IPS-NIHi7 (cell line): ENCODE data around the gene TMPRSS3.

Source experiments
- DNase-seq: peaks from one replicate; pipeline ENCODE4 v3.0.0; 2012; ENCODE audit warnings: mixed read lengths; ENCODE audit errors: extremely low spot score

The TMPRSS3 gene

GRCh38 chr21:42350927-42351426 is 44.9 kb downstream of the TMPRSS3 start, which contains the start of gene TFF2:
Gene TFF2 (minus strand): TSS chr21:42350994. CDS start chr21:42350957, 37 bp downstream.
- no peak for DNase-seq

GRCh38 chr21:42350318-42350910 is 45.4 kb downstream of the TMPRSS3 start:
- DNase-seq = no peak

- no peak for DNase-seq
Observed at GRCh38 chr21:42349420-42350317, 46.2 kb downstream of the TMPRSS3 start.

DNA sequence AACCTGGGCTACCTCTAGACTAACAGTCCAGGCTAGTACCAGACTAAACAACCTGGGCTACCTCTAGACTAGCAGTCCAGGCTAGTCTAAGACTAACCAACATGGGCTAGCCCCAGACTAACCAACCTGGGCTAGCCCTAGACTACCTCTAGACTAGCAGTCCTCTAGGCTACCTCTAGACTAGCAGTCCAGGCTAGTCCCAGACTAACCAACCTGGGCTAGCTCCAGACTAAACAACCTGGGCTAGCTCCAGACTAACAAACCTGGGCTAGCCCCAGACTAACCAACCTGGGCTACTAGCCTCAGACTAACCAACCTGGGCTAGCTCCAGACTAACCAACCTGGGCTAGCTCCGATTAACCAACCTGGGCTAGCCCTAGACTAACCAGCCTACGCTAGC is 47.1 kb downstream of the TMPRSS3 start:
- no peak for DNase-seq

DNA sequence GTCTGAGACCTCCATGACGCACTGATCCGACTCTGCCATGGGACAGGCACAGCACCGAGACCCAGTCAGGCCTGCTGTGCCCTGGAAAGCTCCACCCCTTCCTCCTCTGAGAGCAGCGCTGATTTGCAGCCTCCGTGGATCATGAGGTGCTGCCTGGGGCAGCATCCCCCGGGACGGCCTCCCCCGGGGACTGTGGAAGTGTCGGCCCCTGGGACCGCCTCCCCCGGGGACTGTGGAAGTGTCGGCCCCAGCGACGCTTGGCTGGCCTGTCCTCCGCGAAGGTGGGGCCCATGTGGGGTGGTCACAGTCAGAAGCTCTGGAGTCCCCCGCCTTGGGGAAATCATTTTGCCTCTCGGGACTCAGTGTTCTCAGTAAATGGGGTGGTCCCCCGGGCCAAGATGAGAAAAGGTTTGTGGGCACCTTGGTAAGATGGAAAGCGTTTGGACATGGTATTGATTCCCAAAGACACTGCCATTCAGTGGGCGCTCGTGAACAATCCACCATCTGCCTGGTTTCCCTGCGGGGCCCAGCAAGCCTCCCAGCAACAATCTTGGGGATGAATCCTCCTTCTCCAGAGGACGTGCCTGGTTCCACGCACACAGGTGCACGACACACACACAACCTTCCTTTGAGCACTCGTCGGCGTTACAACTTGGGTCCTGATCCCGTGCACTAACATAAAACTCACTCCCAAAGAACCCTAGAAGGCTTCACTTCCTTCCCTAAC is 48.1 kb downstream of the TMPRSS3 start:
- DNase-seq = no peak

GRCh38 chr21:42346866-42347600 is 48.8 kb downstream of the TMPRSS3 start:
- no peak for DNase-seq

DNA sequence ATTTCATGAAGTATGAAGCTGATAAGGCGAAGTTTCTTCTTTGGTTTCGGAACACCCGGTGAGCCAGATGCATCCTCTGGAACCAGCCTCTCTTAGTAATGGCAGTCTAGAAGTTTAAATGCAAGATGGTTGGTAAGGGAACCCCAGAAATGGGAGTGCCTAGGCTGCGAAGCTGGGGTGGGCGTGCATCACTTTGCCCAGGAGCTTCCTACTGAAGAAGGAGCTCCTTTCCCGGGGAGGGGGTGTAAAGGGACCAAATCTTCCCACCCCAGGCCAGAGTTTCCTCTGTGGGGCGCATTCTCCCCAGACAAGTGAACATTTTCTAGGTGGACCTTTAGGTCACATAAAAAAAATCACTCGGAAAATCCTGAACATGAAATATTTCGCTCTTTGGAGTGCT is 49.4 kb downstream of the TMPRSS3 start:
- DNase-seq = no peak

GRCh38 chr21:42344631-42345030 is 51.2 kb downstream of the TMPRSS3 start:
- no peak for DNase-seq

- no peak for DNase-seq
Observed at GRCh38 chr21:42343963-42344510, 51.8 kb downstream of the TMPRSS3 start.

DNA sequence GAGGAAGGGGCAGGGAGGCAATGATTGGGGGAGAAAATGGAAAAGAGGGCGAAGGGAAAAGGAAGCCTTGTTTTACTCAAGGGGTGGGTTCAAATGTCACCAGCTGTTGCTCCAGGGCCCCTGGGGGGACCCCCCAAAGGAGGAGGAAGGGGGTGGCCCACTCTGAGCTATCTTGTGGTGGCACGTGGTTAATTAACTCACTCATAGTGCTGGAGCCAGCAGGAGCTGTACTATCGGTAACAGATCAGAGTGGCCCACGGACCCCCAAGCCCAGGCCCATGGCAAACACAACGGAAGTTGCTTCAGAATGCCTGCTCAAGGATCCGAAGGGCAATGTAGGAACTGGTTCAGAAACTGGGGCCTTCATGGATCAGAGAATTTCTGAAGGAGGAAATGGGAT is 52.3 kb downstream of the TMPRSS3 start:
- no peak for DNase-seq

DNA sequence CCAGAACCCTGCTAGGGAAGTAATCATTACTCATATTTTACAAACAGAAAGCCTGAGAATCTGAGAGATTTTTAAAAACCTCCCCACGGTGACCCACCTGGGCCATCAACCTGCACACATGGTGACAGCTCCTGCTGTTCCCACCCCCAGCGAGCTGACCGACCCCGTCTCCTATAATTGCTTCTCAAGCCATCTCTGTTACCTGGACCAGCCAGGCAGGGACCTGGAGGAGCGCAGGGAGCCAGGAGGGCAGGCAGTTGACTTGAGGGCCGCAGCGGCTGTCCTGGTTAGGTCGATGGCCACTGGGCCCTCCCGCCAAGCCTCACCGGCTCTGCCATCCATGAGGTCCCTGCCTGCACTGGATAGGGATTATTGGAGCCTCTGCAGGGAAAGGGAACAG is 52.8 kb downstream of the TMPRSS3 start:
- no peak for DNase-seq

- no peak for DNase-seq
Observed at GRCh38 chr21:42341776-42342542, 53.9 kb downstream of the TMPRSS3 start.

GRCh38 chr21:42340187-42341050 is 55.4 kb downstream of the TMPRSS3 start:
- DNase-seq = no peak

DNA sequence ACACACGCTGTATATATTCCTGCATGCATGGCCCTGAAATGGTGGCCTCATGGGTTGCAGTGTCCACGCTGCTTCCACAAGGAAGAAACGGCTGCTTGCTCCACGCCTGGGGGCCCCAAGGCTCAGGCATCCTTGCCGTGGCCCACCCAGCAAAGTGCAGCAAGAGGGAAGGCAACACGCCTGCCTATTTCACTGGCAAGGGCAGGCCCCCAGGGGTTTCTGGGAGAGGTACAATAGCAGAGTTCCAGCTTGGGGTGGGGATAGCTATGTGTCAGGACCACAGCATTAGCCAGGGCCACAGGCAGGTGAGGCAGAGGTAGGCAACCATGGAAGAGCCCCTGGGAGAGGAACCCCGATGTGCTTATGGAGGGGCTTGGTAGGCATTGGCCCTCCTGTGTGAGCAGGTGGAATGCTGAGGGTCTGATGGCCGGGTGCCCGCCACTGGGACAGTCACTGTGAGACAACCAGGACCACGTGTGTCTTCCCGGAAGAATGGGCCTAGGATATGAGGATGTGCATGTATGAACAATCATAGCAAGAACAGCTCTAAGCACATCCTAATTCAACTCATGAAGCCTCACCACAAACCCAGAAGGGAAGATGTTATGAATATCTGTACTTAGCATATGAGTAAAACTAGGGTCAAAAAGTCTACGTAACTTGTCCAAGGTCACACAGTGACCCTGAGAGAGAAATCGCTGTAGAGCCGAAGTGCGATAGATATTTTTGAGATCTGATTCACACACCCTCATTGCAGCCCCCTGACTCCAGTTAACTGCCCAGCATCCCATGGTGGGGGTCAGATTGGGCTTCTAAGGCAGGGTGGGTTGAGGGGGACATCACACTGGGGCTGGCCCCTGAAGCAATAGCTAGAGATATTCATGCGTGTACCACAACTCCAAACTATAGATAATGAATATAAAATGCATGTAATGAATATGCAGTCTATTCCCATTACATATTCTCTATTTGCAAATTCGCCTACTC is 56.8 kb downstream of the TMPRSS3 start:
- no peak for DNase-seq

GRCh38 chr21:42337830-42338728 is 57.8 kb downstream of the TMPRSS3 start:
- DNase-seq = peak; percentile 76

DNA sequence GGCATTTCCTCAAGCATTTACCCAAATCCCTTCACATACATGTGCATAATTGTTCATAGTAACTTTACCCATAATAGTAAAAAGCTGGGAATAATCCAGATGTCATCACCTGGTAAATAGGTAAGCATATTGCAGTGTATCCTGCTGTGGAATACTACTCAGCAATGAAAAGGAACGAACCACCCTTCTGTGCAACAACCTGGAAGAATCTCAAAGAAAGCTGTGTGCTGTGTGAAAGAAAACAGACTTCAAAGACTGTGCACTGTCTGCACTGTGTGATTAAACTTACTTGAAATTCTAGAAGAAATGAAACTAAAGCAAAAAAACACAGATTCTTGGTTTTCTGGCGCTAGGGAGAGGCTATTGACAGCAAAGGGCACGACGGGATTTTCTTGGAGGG is 58.6 kb downstream of the TMPRSS3 start:
- DNase-seq = no peak

DNA sequence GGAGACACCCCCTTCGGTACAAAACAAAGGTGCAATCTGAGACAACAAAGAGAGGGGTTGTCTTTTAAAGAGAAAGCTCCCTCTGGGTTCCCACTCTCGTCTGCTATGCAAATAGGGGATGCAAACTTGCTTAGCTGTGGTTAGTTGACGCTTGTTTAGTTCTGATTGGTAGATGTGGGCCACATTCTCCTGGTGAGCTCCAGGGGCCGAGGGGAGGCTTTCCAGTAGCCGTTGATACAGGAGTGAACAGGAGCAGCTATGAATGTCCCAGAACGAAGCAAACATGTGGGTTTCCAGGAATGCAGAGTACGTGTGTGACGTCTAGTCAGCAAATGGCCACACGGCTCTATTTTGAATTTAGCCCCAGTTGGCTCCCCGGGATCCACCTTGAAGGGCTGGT is 59.8 kb downstream of the TMPRSS3 start:
- DNase-seq = peak; percentile 68
